HEK293 (cell line): ENCODE measurements around the gene GCNT2.

Experiments used
- CTCF ChIP-seq: fragments of 450-650 bp; formaldehyde crosslinking; IDR thresholded peaks from 2 replicates; pipeline ENCODE4 v1.5.1; 2016; ENCODE audit warnings: missing biosample characterization, missing genetic modification characterization
- REST ChIP-seq: fragments of 450-650 bp; formaldehyde crosslinking; IDR thresholded peaks from 2 replicates; pipeline ENCODE4 v1.5.1; 2016; ENCODE audit warnings: missing biosample characterization, missing genetic modification characterization
- ZBTB49 ChIP-seq: fragments of 450-650 bp; formaldehyde crosslinking; IDR thresholded peaks from 2 replicates; pipeline ENCODE4 v1.5.1; 2016; ENCODE audit warnings: missing biosample characterization, missing genetic modification characterization, low read depth

GRCh38 chr6:10484912-10485311 is 36.2 kb upstream of the GCNT2 start:
- TF ChIP-seq REST (tag by site-specific recombination) (no peak), ZBTB49 (tag by site-specific recombination) (no peak), CTCF (no peak)
